NCI-H524 treated with DMSO at 0.1 percent for 48 hours (cell line): ENCODE measurements around the gene TEPSIN.

Experiments
- DNase-seq: peaks from one replicate; lab custom pipeline; 2025; lab: John Stamatoyannopoulos, UW

Gene TEPSIN

GRCh38 chr17:81250286-81251093 lies 11.6 kb upstream of the TEPSIN start:
- DNase-seq = no peak

- no peak for DNase-seq
These were observed 10.6 kb upstream of the TEPSIN start for GRCh38 chr17:81249223-81250040.

GRCh38 chr17:81248649-81249048 lies 9.8 kb upstream of the TEPSIN start:
- no peak for DNase-seq

GRCh38 chr17:81247339-81247990 lies 8.6 kb upstream of the TEPSIN start:
- no peak for DNase-seq

GRCh38 chr17:81246679-81247338 lies 8.0 kb upstream of the TEPSIN start:
- DNase-seq = no peak

- DNase-seq = no peak
These were observed 7.5 kb upstream of the TEPSIN start for GRCh38 chr17:81246343-81246670.

- no peak for DNase-seq
These were observed 6.9 kb upstream of the TEPSIN start for GRCh38 chr17:81245665-81246342.

GRCh38 chr17:81245024-81245664 lies 6.3 kb upstream of the TEPSIN start:
- no peak for DNase-seq

GRCh38 chr17:81244358-81245023 lies 5.6 kb upstream of the TEPSIN start:
- DNase-seq = no peak

- no peak for DNase-seq
These were observed 4.4 kb upstream of the TEPSIN start for GRCh38 chr17:81243333-81243664.

GRCh38 chr17:81242421-81243332 lies 3.8 kb upstream of the TEPSIN start:
- no peak for DNase-seq

- DNase-seq = no peak
These were observed 3.0 kb upstream of the TEPSIN start for GRCh38 chr17:81241648-81242420.

- DNase-seq = no peak
These were observed 2.3 kb upstream of the TEPSIN start for GRCh38 chr17:81241203-81241602.

GRCh38 chr17:81240761-81241160 lies 1.9 kb upstream of the TEPSIN start:
- DNase-seq = no peak

GRCh38 chr17:81239714-81240555 lies 1.1 kb upstream of the TEPSIN start:
- DNase-seq = no peak

- no peak for DNase-seq
These were observed 403 bp downstream of the TEPSIN start for GRCh38 chr17:81238490-81238814.

- no peak for DNase-seq
These were observed 1.0 kb downstream of the TEPSIN start for GRCh38 chr17:81237591-81238489.
